ENCODE measurements around the gene SFT2D1.

SFT2D1 gene

GRCh38 chr6:166331503-166332415, 10.6 kb downstream of the SFT2D1 start:
- no peak for DNase-seq

- DNase-seq: no peak
These were observed 11.7 kb downstream of the SFT2D1 start for GRCh38 chr6:166330612-166331011.

GRCh38 chr6:166325383-166326042, 16.8 kb downstream of the SFT2D1 start:
- no peak for DNase-seq

GRCh38 chr6:166323395-166323794, 18.9 kb downstream of the SFT2D1 start:
- DNase-seq: no peak

- DNase-seq: no peak
These were observed 23.4 kb downstream of the SFT2D1 start for GRCh38 chr6:166318649-166319600.

- no peak for DNase-seq
These were observed 24.1 kb downstream of the SFT2D1 start for GRCh38 chr6:166318227-166318626.

- no peak for DNase-seq
These were observed 24.8 kb downstream of the SFT2D1 start for GRCh38 chr6:166317261-166318212.

- no peak for DNase-seq
These were observed 26.9 kb downstream of the SFT2D1 start for GRCh38 chr6:166315436-166315835.

GRCh38 chr6:166314454-166314853, 27.9 kb downstream of the SFT2D1 start:
- DNase-seq: no peak

- DNase-seq: no peak
These were observed 28.9 kb downstream of the SFT2D1 start for GRCh38 chr6:166313255-166314070.

- DNase-seq: no peak
These were observed 29.5 kb downstream of the SFT2D1 start for GRCh38 chr6:166312832-166313231.

GRCh38 chr6:166310634-166311033, 31.7 kb downstream of the SFT2D1 start:
- no peak for DNase-seq

GRCh38 chr6:166309977-166310376, 32.4 kb downstream of the SFT2D1 start:
- DNase-seq: no peak

GRCh38 chr6:166308769-166309589, 33.4 kb downstream of the SFT2D1 start:
- DNase-seq: no peak

GRCh38 chr6:166308033-166308768, 34.1 kb downstream of the SFT2D1 start, which contains the start of gene PRR18:
TSS of gene PRR18 (minus strand) at chr6:166308392. CDS start at chr6:166308142, 250 bp downstream.
- no peak for DNase-seq

- DNase-seq: no peak
These were observed 35.0 kb downstream of the SFT2D1 start for GRCh38 chr6:166307082-166308032.

- DNase-seq: no peak
These were observed 35.8 kb downstream of the SFT2D1 start for GRCh38 chr6:166306378-166307081.

Data from cortex of kidney (tissue), 1 donor.